Stomach (tissue), 4 donors: ENCODE measurements around the gene EPHX1.

Source experiments
- POLR2A ChIP-seq, 4 donors: fragments of 450-650 bp; IDR thresholded peaks; one replicate each; pipeline ENCODE4 v1.6.1; 2016; ENCODE audit warnings: antibody characterized with exemption in 4 of 4, control low read depth in 2 of 4, mild to moderate bottlenecking in 1 of 4, moderate library complexity in 1 of 4
- TF ChIP-seq, protein P1 (sequence below), 7 experiments: fragments of 450-650 bp in 4 of 7; fragments of 200-600 bp in 3 of 7; sonication (generic) in 3 of 7; IDR thresholded peaks; one replicate each; pipeline ENCODE4 v1.5.1; 2016 to 2019; ENCODE audit warnings: antibody characterized with exemption in 7 of 7, control low read depth in 2 of 7, mild to moderate bottlenecking in 1 of 7

DNA sequence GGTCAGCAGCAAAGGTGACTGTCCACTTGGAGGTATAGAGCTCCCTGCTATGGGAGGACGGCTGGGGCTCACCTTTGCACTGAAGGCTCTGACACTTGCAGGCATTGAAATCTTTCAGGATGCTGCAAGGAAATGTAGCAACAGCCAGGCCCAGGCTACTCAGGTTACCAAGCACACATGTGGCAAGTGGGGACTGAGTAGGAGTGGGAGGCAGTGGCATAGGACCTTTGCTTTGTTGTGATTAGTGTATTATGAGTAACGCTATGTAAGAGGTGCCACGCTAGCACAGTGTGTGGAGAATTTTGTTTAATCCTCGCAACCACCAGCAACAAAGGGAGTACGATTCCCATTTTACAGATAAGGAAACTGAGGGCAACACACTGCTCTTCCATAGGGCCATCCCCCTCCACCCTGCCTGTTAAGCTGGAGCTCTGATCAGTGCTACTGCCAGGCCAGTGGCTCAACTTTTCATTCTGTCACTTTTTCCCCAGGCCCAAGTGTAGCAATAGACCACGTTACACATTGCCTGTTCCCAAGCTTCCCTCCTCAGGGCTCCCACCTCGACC lies 51.0 kb downstream of the EPHX1 start:
- TF ChIP-seq, protein P1, sequence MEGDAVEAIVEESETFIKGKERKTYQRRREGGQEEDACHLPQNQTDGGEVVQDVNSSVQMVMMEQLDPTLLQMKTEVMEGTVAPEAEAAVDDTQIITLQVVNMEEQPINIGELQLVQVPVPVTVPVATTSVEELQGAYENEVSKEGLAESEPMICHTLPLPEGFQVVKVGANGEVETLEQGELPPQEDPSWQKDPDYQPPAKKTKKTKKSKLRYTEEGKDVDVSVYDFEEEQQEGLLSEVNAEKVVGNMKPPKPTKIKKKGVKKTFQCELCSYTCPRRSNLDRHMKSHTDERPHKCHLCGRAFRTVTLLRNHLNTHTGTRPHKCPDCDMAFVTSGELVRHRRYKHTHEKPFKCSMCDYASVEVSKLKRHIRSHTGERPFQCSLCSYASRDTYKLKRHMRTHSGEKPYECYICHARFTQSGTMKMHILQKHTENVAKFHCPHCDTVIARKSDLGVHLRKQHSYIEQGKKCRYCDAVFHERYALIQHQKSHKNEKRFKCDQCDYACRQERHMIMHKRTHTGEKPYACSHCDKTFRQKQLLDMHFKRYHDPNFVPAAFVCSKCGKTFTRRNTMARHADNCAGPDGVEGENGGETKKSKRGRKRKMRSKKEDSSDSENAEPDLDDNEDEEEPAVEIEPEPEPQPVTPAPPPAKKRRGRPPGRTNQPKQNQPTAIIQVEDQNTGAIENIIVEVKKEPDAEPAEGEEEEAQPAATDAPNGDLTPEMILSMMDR (IDR thresholded peaks at IDR 0.05), result no peak
- no peak for TF ChIP-seq POLR2A (IDR thresholded peaks at IDR 0.05)
